SK-N-SH (cell line): Measurements from ENCODE around the gene CDH12. TPM values are rescaled to one million over a fixed set of nuclear protein-coding genes. Genes with fewer than 3 reads are reported as not detected.
"Not testable (repeated sequence)": the region's sequence is repeated elsewhere in the genome, so short reads cannot be mapped to it uniquely, and the experiment has no call there.

Experiments used
- CTCF ChIA-PET: fragments of 300-600, 350-600 bp; formaldehyde crosslinking; extraction: SDS; loops from one replicate; lab custom pipeline; 2021; lab: Yijun Ruan, JAX
- POLR2A ChIA-PET: fragments of 350-600 bp; sonication (Branson Sonifier 250); formaldehyde crosslinking; extraction: SDS; loops from one replicate; lab custom pipeline; 2020; ENCODE audit warnings: antibody characterized with exemption, inconsistent platforms; lab: Yijun Ruan, JAX
- DNase-seq: peaks from one replicate; pipeline ENCODE4 v3.0.0; 2012
- H2AFZ ChIP-seq: fragments of 200-600 bp; sonication (generic); 2 replicates; pipeline ENCODE4 v1.8.1; 2016; ENCODE audit warnings: antibody characterized with exemption, mild to moderate bottlenecking, low read depth
- H3F3A ChIP-seq: fragments of 200-600 bp; sonication (generic); replicated peaks from 2 replicates; pipeline ENCODE3; 2016; ENCODE audit warnings: antibody characterized with exemption, mild to moderate bottlenecking; ENCODE audit not compliant: insufficient read depth
- H3K27ac ChIP-seq, 2 experiments: fragments of 200-500 bp in 1 of 2; fragments of 200-600 bp in 1 of 2; sonication (Bioruptor generic) in 1 of 2; sonication (generic), shearing (Covaris generic) in 1 of 2; 2 replicates each; pipeline versions ENCODE4 v1.5.1 to v1.6.1; 2014 to 2016; ENCODE audit warnings: low read depth in 2 of 2, inconsistent platforms in 1 of 2, low read length in 1 of 2, mild to moderate bottlenecking in 1 of 2, mixed read lengths in 1 of 2
- H3K27me3 ChIP-seq: fragments of 200-600 bp; sonication (generic), shearing (Covaris generic); 2 replicates; pipeline ENCODE4 v1.6.1; 2016; ENCODE audit warnings: mixed run types; ENCODE audit not compliant: insufficient read depth
- H3K36me3 ChIP-seq, 2 experiments: fragments of 200-500 bp in 1 of 2; fragments of 200-600 bp in 1 of 2; sonication (Bioruptor generic) in 1 of 2; sonication (generic) in 1 of 2; replicated peaks in 1 of 2; 2 replicates each; pipeline versions ENCODE3 to v1.5.1; 2014 to 2016; ENCODE audit warnings: low read length in 1 of 2, mild to moderate bottlenecking in 1 of 2; ENCODE audit not compliant: insufficient read depth in 2 of 2, control insufficient read depth in 1 of 2
- H3K4me1 ChIP-seq, 2 experiments: fragments of 200-500 bp in 1 of 2; fragments of 200-600 bp in 1 of 2; sonication (Bioruptor generic) in 1 of 2; sonication (generic), shearing (Covaris generic) in 1 of 2; 2 replicates each; pipeline versions ENCODE4 v1.5.1 to v1.6.1; 2014 to 2016; ENCODE audit warnings: low read depth in 1 of 2, low read length in 1 of 2, mixed run types in 1 of 2; ENCODE audit not compliant: insufficient read depth in 2 of 2, control insufficient read depth in 1 of 2
- H3K4me2 ChIP-seq: fragments of 200-600 bp; sonication (generic), shearing (Covaris generic); 2 replicates; pipeline ENCODE4 v1.6.1; 2017; ENCODE audit warnings: mixed run types
- H3K4me3 ChIP-seq, 2 experiments: fragments of 200-500 bp in 1 of 2; fragments of 200-600 bp in 1 of 2; sonication (Bioruptor generic) in 1 of 2; sonication (generic), shearing (Covaris generic) in 1 of 2; 2 replicates each; pipeline versions ENCODE4 v1.5.1 to v1.8.1; 2014 to 2016; ENCODE audit warnings: low read depth in 2 of 2, inconsistent platforms in 1 of 2, low read length in 1 of 2, mild to moderate bottlenecking in 1 of 2, mixed read lengths in 1 of 2, moderate library complexity in 1 of 2
- H3K79me2 ChIP-seq: fragments of 200-600 bp; sonication (generic); 2 replicates; pipeline ENCODE4 v1.8.1; 2017; ENCODE audit warnings: mild to moderate bottlenecking; ENCODE audit not compliant: insufficient read depth
- H3K9ac ChIP-seq: fragments of 200-600 bp; sonication (generic); 2 replicates; pipeline ENCODE4 v1.6.1; 2017; ENCODE audit warnings: mixed run types
- H3K9me2 ChIP-seq: fragments of 200-600 bp; sonication (generic); 2 replicates; pipeline ENCODE4 v1.6.1; 2017; ENCODE audit warnings: mixed run types
- H3K9me3 ChIP-seq: fragments of 200-600 bp; sonication (generic); 2 replicates; pipeline ENCODE4 v1.6.1; 2017; ENCODE audit warnings: mixed run types, mild to moderate bottlenecking, moderate library complexity
- H4K20me1 ChIP-seq: fragments of 200-600 bp; sonication (generic); 2 replicates; pipeline ENCODE4 v1.6.1; 2017; ENCODE audit warnings: mild to moderate bottlenecking, mixed run types; ENCODE audit not compliant: insufficient read depth
- EP300 ChIP-seq, 2 experiments: IDR thresholded peaks; 2 replicates each; pipeline versions ENCODE4 v1.4.0 to v1.6.1; 2012; ENCODE audit warnings: borderline replicate concordance in 1 of 2, low read depth in 1 of 2, low read length in 1 of 2
- FOXJ3 ChIP-seq: sonication (generic); formaldehyde crosslinking; IDR thresholded peaks from 2 replicates; pipeline ENCODE4 v1.5.1; 2020; ENCODE audit warnings: mild to moderate bottlenecking, missing genetic modification reagents
- FOXM1 ChIP-seq: IDR thresholded peaks from 2 replicates; pipeline ENCODE4 v1.4.0; 2012; ENCODE audit warnings: low read depth, mild to moderate bottlenecking
- GABPA ChIP-seq: IDR thresholded peaks from 2 replicates; pipeline ENCODE4 v1.4.0; 2012; ENCODE audit warnings: low read depth, mild to moderate bottlenecking
- JUND ChIP-seq: IDR thresholded peaks from 2 replicates; pipeline ENCODE4 v1.4.0; 2012
- MAX ChIP-seq: IDR thresholded peaks from 2 replicates; pipeline ENCODE4 v1.4.0; 2012; ENCODE audit warnings: low read depth
- MEF2A ChIP-seq: IDR thresholded peaks from 2 replicates; pipeline ENCODE4 v1.4.0; 2012; ENCODE audit warnings: low read depth, borderline replicate concordance
- RAD21 ChIP-seq: IDR thresholded peaks from 2 replicates; pipeline ENCODE4 v1.6.1; 2012; ENCODE audit warnings: mild to moderate bottlenecking, low read length
- RCOR1 ChIP-seq: fragments of 150-350 bp; IDR thresholded peaks from 2 replicates; pipeline ENCODE4 v1.6.1; 2017; ENCODE audit warnings: antibody characterized with exemption, low read length
- RFX5 ChIP-seq: IDR thresholded peaks from 2 replicates; pipeline ENCODE4 v1.6.1; 2012; ENCODE audit warnings: mild to moderate bottlenecking, improper control_type of control experiment, low read length
- TEAD4 ChIP-seq: IDR thresholded peaks from 2 replicates; pipeline ENCODE4 v1.4.0; 2012; ENCODE audit warnings: mild to moderate bottlenecking, borderline replicate concordance; ENCODE audit not compliant: insufficient read depth
- USF1 ChIP-seq: IDR thresholded peaks from 2 replicates; pipeline ENCODE4 v1.4.0; 2012; ENCODE audit warnings: low read depth, borderline replicate concordance
- YY1 ChIP-seq: IDR thresholded peaks from 2 replicates; pipeline ENCODE4 v1.4.0; 2012; ENCODE audit warnings: low read depth, mild to moderate bottlenecking
- WGBS: methylation state at CpG from one replicate; pipeline ENCODE4 v1.1.6; 2017; ENCODE audit warnings: low lambda C conversion rate; 5-methylcytosine and 5-hydroxymethylcytosine counted together
- polyA plus RNA-seq, 3 experiments: library from polyadenylated mRNA; depleted of rRNA; stranded (reverse); fragments of >200 nt; gene quantifications; 2 replicates each; pipeline ENCODE4 v1.2.3, GENCODE V29; 2012

CDH12 gene
- polyA plus RNA-seq, 1 of the 3 experiments (the other 2 are of a cell fraction): not detected

GRCh38 chr5:22348027-22348426 lies 505.1 kb downstream of the CDH12 start (continued):
- no peak for TF ChIP-seq MAX
- TF ChIP-seq YY1: no peak

- H3K4me1 ChIP-seq: no peaks in the 10 kb centered on the region
- no peaks in the 10 kb centered on the region for H4K20me1 ChIP-seq
- H2AFZ ChIP-seq: no peak overlapping the region
- no peaks in the 10 kb centered on the region for H3F3A ChIP-seq
- no peak for DNase-seq
- H3K27me3 ChIP-seq: no peaks in the 10 kb centered on the region; the same call in 1 of the 2 replicates
- H3K27ac ChIP-seq: no peak overlapping the region
- ChIA-PET CTCF (no interaction called here), POLR2A (no interaction called here)
- TF ChIP-seq EP300 (IDR thresholded peaks at IDR 0.05; ENCODE audit: borderline replicate concordance in 1 of 2, low read depth in 1 of 2, low read length in 1 of 2): no peak
- no peak overlapping the region for H3K9ac ChIP-seq
- H3K9me2 ChIP-seq: no peaks in the 10 kb centered on the region
- H3K4me2 ChIP-seq: no peak overlapping the region
- H3K4me3 ChIP-seq: no peak overlapping the region
- H3K36me3 ChIP-seq: no peaks in the 10 kb centered on the region
- H3K9me3 ChIP-seq: no peaks in the 10 kb centered on the region
- WGBS: under 1% methylated on average over 2 of the region's 2 CpGs
- H3K79me2 ChIP-seq: no peaks in the 10 kb centered on the region
Observed at GRCh38 chr5:22344000-22344399, 509.1 kb downstream of the CDH12 start.

- H3F3A ChIP-seq: no peaks in the 10 kb centered on the region
- H3K9ac ChIP-seq: no peak overlapping the region
- no peak for DNase-seq
- H3K9me3 ChIP-seq: no peaks in the 10 kb centered on the region
- H3K4me1 ChIP-seq: no peaks in the 10 kb centered on the region
- POLR2A ChIA-PET: no interaction called here
- H2AFZ ChIP-seq: no peak overlapping the region
- CTCF ChIA-PET: no interaction called here
- no peak for TF ChIP-seq RCOR1
- no peak for TF ChIP-seq FOXJ3 (CRISPR knock-in tag)
- no peak for TF ChIP-seq RFX5
- no peak for TF ChIP-seq MEF2A
- TF ChIP-seq RAD21: no peak
- no peak for TF ChIP-seq TEAD4
- TF ChIP-seq JUND: no peak
- no peak for TF ChIP-seq MAX
- no peak for TF ChIP-seq USF1
- no peak for TF ChIP-seq FOXM1
- TF ChIP-seq GABPA: no peak
- H3K36me3 ChIP-seq: no peaks in the 10 kb centered on the region
- 0% methylated on average over 2 of the region's 2 CpGs for WGBS
- H3K9me2 ChIP-seq: no peaks in the 10 kb centered on the region
- H3K4me3 ChIP-seq: no peak overlapping the region
- no peak overlapping the region for H3K4me2 ChIP-seq
- H4K20me1 ChIP-seq: no peaks in the 10 kb centered on the region
- no peak overlapping the region for H3K27ac ChIP-seq
- no peaks in the 10 kb centered on the region; the same call in 1 of the 2 replicates for H3K27me3 ChIP-seq
- H3K79me2 ChIP-seq: no peaks in the 10 kb centered on the region
Observed at GRCh38 chr5:22341406-22341805, 511.7 kb downstream of the CDH12 start.

- POLR2A ChIA-PET, DNase-seq, CTCF ChIA-PET, H3K79me2 ChIP-seq, H3K9ac ChIP-seq, H3F3A ChIP-seq, H3K27ac ChIP-seq, H3K4me3 ChIP-seq, H3K4me1 ChIP-seq, H3K27me3 ChIP-seq, H3K9me3 ChIP-seq, H3K4me2 ChIP-seq, H2AFZ ChIP-seq, H3K36me3 ChIP-seq, H3K9me2 ChIP-seq, H4K20me1 ChIP-seq: not testable (repeated sequence)
- 3% methylated on average over 3 of the region's 3 CpGs for WGBS
Observed at GRCh38 chr5:22332949-22333348, 520.2 kb downstream of the CDH12 start.
